GM23338 (cell line): ENCODE measurements around the gene ODF2L. TPM values are rescaled to one million over a fixed set of nuclear protein-coding genes. Genes with fewer than 3 reads are reported as not detected.

Experiments used
- ATAC-seq: fragments of 200-7000 bp; cut with Tn5 transposase; 3 replicates; pipeline ENCODE4 v1.9.1; 2020
- DNase-seq: peaks from one replicate; pipeline ENCODE4 v3.0.0-alpha.2; 2015; ENCODE audit warnings: low spot score
- H2AFZ ChIP-seq: fragments of 200-600 bp; sonication (generic); 2 replicates; pipeline ENCODE4 v1.8.0; 2016; ENCODE audit warnings: antibody characterized with exemption, mild to moderate bottlenecking, moderate library complexity
- H3F3A ChIP-seq: fragments of 200-600 bp; sonication (generic); replicated peaks from 2 replicates; pipeline ENCODE4 v1.8.0; 2017; ENCODE audit warnings: antibody characterized with exemption, mixed run types, low read depth
- H3K27ac ChIP-seq: fragments of 200-600 bp; sonication (generic); 2 replicates; pipeline ENCODE4 v1.6.1; 2016; ENCODE audit warnings: low read depth
- H3K27me3 ChIP-seq: fragments of 200-600 bp; sonication (generic); 2 replicates; pipeline ENCODE4 v1.8.0; 2016; ENCODE audit warnings: mild to moderate bottlenecking, mixed run types, moderate library complexity; ENCODE audit not compliant: insufficient read depth
- H3K36me3 ChIP-seq: fragments of 200-600 bp; sonication (generic); 2 replicates; pipeline ENCODE4 v1.8.0; 2016; ENCODE audit warnings: mild to moderate bottlenecking; ENCODE audit not compliant: insufficient read depth
- H3K4me1 ChIP-seq: fragments of 200-600 bp; sonication (generic); 2 replicates; pipeline ENCODE4 v1.8.0; 2016; ENCODE audit warnings: mild to moderate bottlenecking, moderate library complexity; ENCODE audit not compliant: insufficient read depth
- H3K4me2 ChIP-seq: fragments of 200-600 bp; sonication (generic); 2 replicates; pipeline ENCODE4 v1.7.1; 2017; ENCODE audit warnings: mixed run types
- H3K4me3 ChIP-seq: fragments of 200-600 bp; sonication (generic); 2 replicates; pipeline ENCODE4 v1.6.1; 2016; ENCODE audit warnings: mixed run types
- H3K79me2 ChIP-seq: fragments of 200-600 bp; sonication (generic); replicated peaks from 2 replicates; pipeline ENCODE4 v1.8.0; 2017; ENCODE audit warnings: mild to moderate bottlenecking; ENCODE audit not compliant: insufficient read depth
- H3K9me2 ChIP-seq: fragments of 200-600 bp; sonication (generic); 2 replicates; pipeline ENCODE4 v1.8.0; 2017; ENCODE audit not compliant: insufficient read depth
- H4K20me1 ChIP-seq: fragments of 200-600 bp; sonication (generic); replicated peaks from 2 replicates; pipeline ENCODE4 v1.8.0; 2017; ENCODE audit warnings: mild to moderate bottlenecking; ENCODE audit not compliant: insufficient read depth
- H3K27ac Mint-ChIP-seq: 2 replicates; pipeline ENCODE4 v1.8.0; 2020; ENCODE audit warnings: inconsistent platforms, mild to moderate bottlenecking, moderate library complexity, mixed read lengths
- H3K27me3 Mint-ChIP-seq: 3 replicates; pipeline ENCODE4 v1.8.0; 2022; ENCODE audit warnings: low read depth, mild to moderate bottlenecking, moderate library complexity, mixed read lengths, inconsistent platforms; ENCODE audit not compliant: insufficient read depth, poor library complexity
- H3K36me3 Mint-ChIP-seq: 3 replicates; pipeline ENCODE4 v1.8.0; 2021; ENCODE audit warnings: low read depth, mild to moderate bottlenecking, inconsistent platforms, moderate library complexity, mixed read lengths
- H3K4me1 Mint-ChIP-seq: 3 replicates; pipeline ENCODE4 v1.8.0; 2020; ENCODE audit warnings: mild to moderate bottlenecking, inconsistent platforms, mixed read lengths
- H3K4me3 Mint-ChIP-seq: 3 replicates; pipeline ENCODE4 v1.8.0; 2021; ENCODE audit warnings: moderate library complexity, mild to moderate bottlenecking, inconsistent platforms, mixed read lengths
- H3K9me3 Mint-ChIP-seq: 3 replicates; pipeline ENCODE4 v1.8.0; 2020; ENCODE audit warnings: moderate library complexity, mild to moderate bottlenecking, inconsistent platforms, mixed read lengths
- CREB1 ChIP-seq: fragments of 250-450 bp; sonication (Bioruptor Pico); IDR thresholded peaks from 2 replicates; pipeline ENCODE4 v1.5.0; 2020; ENCODE audit warnings: low read depth, mild to moderate bottlenecking, moderate library complexity
- CTCF ChIP-seq, 2 experiments: fragments of 200-600 bp in 1 of 2; sonication (generic) in 1 of 2; conservative IDR thresholded peaks; 2 replicates each; pipeline versions ENCODE4 v1.5.1 to v1.6.1; 2016 to 2017; ENCODE audit warnings: antibody characterized with exemption in 2 of 2, low read depth in 2 of 2, mild to moderate bottlenecking in 2 of 2, moderate library complexity in 1 of 2
- ETS1 ChIP-seq: IDR thresholded peaks from 2 replicates; pipeline ENCODE4 v1.6.1; 2016; ENCODE audit warnings: antibody characterized with exemption
- EZH2 ChIP-seq: fragments of 200-600 bp; sonication (generic); IDR thresholded peaks from one replicate; pipeline ENCODE4 v1.8.0; 2017; ENCODE audit warnings: antibody characterized with exemption, mild to moderate bottlenecking, low read depth; ENCODE audit not compliant: unreplicated experiment
- EZH2phosphoT487 ChIP-seq: fragments of 200-600 bp; sonication (generic); IDR thresholded peaks from one replicate; pipeline ENCODE4 v1.8.1; 2018; ENCODE audit warnings: antibody characterized with exemption; ENCODE audit not compliant: unreplicated experiment
- JUNB ChIP-seq: IDR thresholded peaks from one replicate; pipeline ENCODE4 v1.6.1; 2016; ENCODE audit warnings: antibody characterized with exemption; ENCODE audit not compliant: unreplicated experiment
- NANOG ChIP-seq: IDR thresholded peaks from 2 replicates; pipeline ENCODE4 v1.6.1; 2016; ENCODE audit warnings: antibody characterized with exemption, borderline replicate concordance
- POLR2AphosphoS5 ChIP-seq: IDR thresholded peaks from 2 replicates; pipeline ENCODE4 v1.6.1; 2016; ENCODE audit warnings: antibody characterized with exemption, low read depth
- REST ChIP-seq: IDR thresholded peaks from one replicate; pipeline ENCODE4 v1.6.1; 2018; ENCODE audit warnings: antibody characterized with exemption; ENCODE audit not compliant: unreplicated experiment
- STAT1 ChIP-seq: IDR thresholded peaks from one replicate; pipeline ENCODE4 v1.6.1; 2016; ENCODE audit warnings: antibody characterized with exemption; ENCODE audit not compliant: unreplicated experiment
- ZNF114 ChIP-seq: fragments of 250-450 bp; sonication (Bioruptor Pico); IDR thresholded peaks from 2 replicates; pipeline ENCODE4 v1.5.0; 2020; ENCODE audit warnings: mild to moderate bottlenecking, moderate library complexity
- ZNF331 ChIP-seq: fragments of 250-450 bp; sonication (Bioruptor Pico); IDR thresholded peaks from 2 replicates; pipeline ENCODE4 v1.5.0; 2020; ENCODE audit warnings: low read depth, mild to moderate bottlenecking, moderate library complexity
- ZNF462 ChIP-seq: fragments of 250-450 bp; sonication (Bioruptor Pico); IDR thresholded peaks from 2 replicates; pipeline ENCODE4 v1.5.0; 2020; ENCODE audit warnings: mild to moderate bottlenecking, moderate library complexity
- polyA plus RNA-seq: library from polyadenylated mRNA; unstranded; fragments of >200 nt; fragmentation: Nextera tagmentation; extraction: Ambion mirVana; gene quantifications from 2 replicates; pipeline ENCODE4 v1.2.1, GENCODE V29; 2016
- total RNA-seq: library from RNA; depleted of rRNA; stranded (reverse); fragments of >200 nt; shearing (Covaris generic); gene quantifications from 2 replicates; pipeline ENCODE4 v1.2.3, GENCODE V29; 2014

The ODF2L gene
- total and polyA plus RNA-seq, 2 experiments from 2014 or later, result 29.8 to 51.5 TPM

- H3K4me3 Mint-ChIP-seq, result no peak overlapping the region
- TF ChIP-seq NANOG, result no peak
- no peak for TF ChIP-seq CTCF (conservative IDR thresholded peaks at IDR 0.05; ENCODE audit: low read depth in 2 of 2)
- no peak for TF ChIP-seq JUNB
- no peak for TF ChIP-seq ZNF462 (CRISPR knock-in tag)
- TF ChIP-seq ETS1, result no peak
- no peak for TF ChIP-seq REST
- TF ChIP-seq ZNF114 (CRISPR knock-in tag), result no peak
- no peak for TF ChIP-seq EZH2
- TF ChIP-seq CREB1 (CRISPR knock-in tag), result no peak
- TF ChIP-seq POLR2AphosphoS5, result no peak
- no peak for TF ChIP-seq STAT1
- no peak for TF ChIP-seq EZH2phosphoT487
- TF ChIP-seq ZNF331 (CRISPR knock-in tag), result no peak
Measured at GRCh38 chr1:86335916-86336315, 60.2 kb downstream of the ODF2L start.

More at GRCh38 chr1:86335916-86336315, 60.2 kb downstream of the ODF2L start:
- no peak for ATAC-seq
- Mint-ChIP-seq H3K9me3 (peaks cover 5% of the 10 kb centered on the region; the same call in 1 of the 3 replicates), H3K27me3 (no peaks in the 10 kb centered on the region), H3K27ac (no peak overlapping the region), H3K4me1 (no peaks in the 10 kb centered on the region), H3K36me3 (no peaks in the 10 kb centered on the region)
- Histone ChIP-seq H3K27me3 (no peaks in the 10 kb centered on the region), H3K36me3 (no peaks in the 10 kb centered on the region), H3F3A (no peaks in the 10 kb centered on the region), H3K79me2 (no peaks in the 10 kb centered on the region), H4K20me1 (no peaks in the 10 kb centered on the region), H3K4me1 (no peaks in the 10 kb centered on the region), H2AFZ (no peak overlapping the region), H3K27ac (no peak overlapping the region), H3K4me2 (no peak overlapping the region), H3K4me3 (no peak overlapping the region), H3K9me2 (no peaks in the 10 kb centered on the region)
- DNase-seq, result no peak
